Peyer's patch (tissue), 4 donors: ENCODE data around the gene GARRE1.

Experiments
- POLR2A ChIP-seq, 2 donors: fragments of 450-650 bp; IDR thresholded peaks; one replicate each; pipeline ENCODE4 v1.5.1; 2017; ENCODE audit warnings: antibody characterized with exemption in 2 of 2, mild to moderate bottlenecking in 2 of 2, moderate library complexity in 2 of 2
- TF ChIP-seq, protein P1 (sequence below), 6 experiments: fragments of 450-650 bp in 4 of 6; fragments of 200-600 bp in 2 of 6; sonication (generic) in 1 of 6; IDR thresholded peaks; one replicate each; pipeline ENCODE4 v1.5.1; 2017 to 2019; ENCODE audit warnings: antibody characterized with exemption in 6 of 6, mild to moderate bottlenecking in 3 of 6, moderate library complexity in 1 of 6

DNA sequence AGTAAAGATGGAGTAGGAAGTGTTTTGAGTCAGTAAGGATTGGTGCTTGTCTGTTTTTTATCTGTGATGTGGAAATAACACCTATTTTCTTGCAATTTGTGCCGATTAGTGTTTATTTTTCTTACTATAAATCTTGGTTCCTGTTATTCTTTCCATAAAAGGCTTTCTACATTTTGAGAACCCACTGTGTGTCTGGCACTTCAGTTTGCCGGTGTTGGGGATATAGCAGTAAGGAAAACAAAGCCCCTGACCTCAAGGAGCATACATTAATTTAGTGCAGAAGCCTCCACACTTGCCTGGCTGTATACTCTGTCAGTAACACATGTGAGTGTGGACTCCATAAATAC, 35.6 kb upstream of the GARRE1 start:
- TF ChIP-seq POLR2A (IDR thresholded peaks at IDR 0.05) = no peak
- TF ChIP-seq, protein P1, sequence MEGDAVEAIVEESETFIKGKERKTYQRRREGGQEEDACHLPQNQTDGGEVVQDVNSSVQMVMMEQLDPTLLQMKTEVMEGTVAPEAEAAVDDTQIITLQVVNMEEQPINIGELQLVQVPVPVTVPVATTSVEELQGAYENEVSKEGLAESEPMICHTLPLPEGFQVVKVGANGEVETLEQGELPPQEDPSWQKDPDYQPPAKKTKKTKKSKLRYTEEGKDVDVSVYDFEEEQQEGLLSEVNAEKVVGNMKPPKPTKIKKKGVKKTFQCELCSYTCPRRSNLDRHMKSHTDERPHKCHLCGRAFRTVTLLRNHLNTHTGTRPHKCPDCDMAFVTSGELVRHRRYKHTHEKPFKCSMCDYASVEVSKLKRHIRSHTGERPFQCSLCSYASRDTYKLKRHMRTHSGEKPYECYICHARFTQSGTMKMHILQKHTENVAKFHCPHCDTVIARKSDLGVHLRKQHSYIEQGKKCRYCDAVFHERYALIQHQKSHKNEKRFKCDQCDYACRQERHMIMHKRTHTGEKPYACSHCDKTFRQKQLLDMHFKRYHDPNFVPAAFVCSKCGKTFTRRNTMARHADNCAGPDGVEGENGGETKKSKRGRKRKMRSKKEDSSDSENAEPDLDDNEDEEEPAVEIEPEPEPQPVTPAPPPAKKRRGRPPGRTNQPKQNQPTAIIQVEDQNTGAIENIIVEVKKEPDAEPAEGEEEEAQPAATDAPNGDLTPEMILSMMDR (IDR thresholded peaks at IDR 0.05) = no peak
